CD4-positive, alpha-beta T cell (primary cell): ENCODE measurements around the gene WDR93. TPM values are rescaled to one million over a fixed set of nuclear protein-coding genes. Genes with fewer than 3 reads are reported as not detected.

Experiments
- ATAC-seq: fragments of 200-7000 bp; cut with Tn5 transposase; one replicate; pipeline ENCODE4 v1.10.0; 2022; ENCODE audit warnings: mild to moderate bottlenecking; ENCODE audit not compliant: poor library complexity
- CTCF ChIA-PET: fragments of 350-600 bp; sonication (Branson Sonifier 250); formaldehyde crosslinking; loops from one replicate; lab custom pipeline; 2021; ENCODE audit warnings: antibody characterized with exemption, inconsistent platforms; lab: Charles Lee
- POLR2A ChIA-PET: fragments of 350-600 bp; sonication (Branson Sonifier 250); formaldehyde crosslinking; loops from one replicate; lab custom pipeline; 2021; ENCODE audit warnings: antibody characterized with exemption, inconsistent platforms; lab: Charles Lee
- DNase-seq, 14 experiments: peaks; one replicate each; pipeline ENCODE4 v3.0.0-alpha.2; 2013 to 2020; ENCODE audit warnings: mixed read lengths in 2 of 14
- H3K27ac ChIP-seq, 2 donors: one replicate each; pipeline versions ENCODE4 v1.5.1 to v1.7.0; 2013; ENCODE audit warnings: low read length in 2 of 2, low read depth in 1 of 2, mild to moderate bottlenecking in 1 of 2
- H3K27me3 ChIP-seq, 2 experiments: 1 replicate in 1 of 2; 2 replicates in 1 of 2; pipeline versions ENCODE4 v1.6.1 to v1.7.0; 2013; ENCODE audit warnings: low read length in 2 of 2, control low read depth in 1 of 2, mild to moderate bottlenecking in 1 of 2, moderate library complexity in 1 of 2; ENCODE audit not compliant: insufficient read depth in 2 of 2, control insufficient read depth in 1 of 2
- H3K36me3 ChIP-seq: one replicate; pipeline ENCODE4 v1.6.1; 2013; ENCODE audit warnings: low read length, control low read depth; ENCODE audit not compliant: insufficient read depth
- H3K4me1 ChIP-seq: one replicate; pipeline ENCODE4 v1.6.1; 2013; ENCODE audit warnings: low read length, control low read depth; ENCODE audit not compliant: insufficient read depth
- H3K4me3 ChIP-seq: one replicate; pipeline ENCODE4 v1.5.1; 2013; ENCODE audit warnings: mild to moderate bottlenecking, low read length, moderate library complexity
- H3K9me3 ChIP-seq, 2 experiments: 1 replicate in 1 of 2; 2 replicates in 1 of 2; pipeline versions ENCODE4 v1.6.1 to v1.7.0; 2013; ENCODE audit warnings: low read length in 2 of 2, mild to moderate bottlenecking in 2 of 2, control low read depth in 1 of 2, moderate library complexity in 1 of 2; ENCODE audit not compliant: control insufficient read depth in 1 of 2, insufficient read depth in 1 of 2
- H3K27ac Mint-ChIP-seq: one replicate; pipeline ENCODE4 v1.8.0; 2020; ENCODE audit warnings: mixed read lengths
- H3K27me3 Mint-ChIP-seq: one replicate; pipeline ENCODE4 v1.8.0; 2021; ENCODE audit warnings: mixed read lengths
- H3K36me3 Mint-ChIP-seq: one replicate; pipeline ENCODE4 v1.8.0; 2021; ENCODE audit warnings: low read depth, mixed read lengths
- H3K4me1 Mint-ChIP-seq: one replicate; pipeline ENCODE4 v1.8.0; 2021; ENCODE audit warnings: low read depth, mixed read lengths
- H3K4me3 Mint-ChIP-seq: one replicate; pipeline ENCODE4 v1.8.0; 2020; ENCODE audit warnings: mild to moderate bottlenecking, mixed read lengths
- H3K9me3 Mint-ChIP-seq: one replicate; pipeline ENCODE4 v1.8.0; 2020; ENCODE audit warnings: mixed read lengths
- CTCF ChIP-seq: fragments of 200-600 bp; IDR thresholded peaks from one replicate; pipeline ENCODE4 v1.8.0; 2022; ENCODE audit warnings: antibody characterized with exemption, mild to moderate bottlenecking
- intact Hi-C, 2 experiments: fragments of 100-400 bp; cut with DNase I in 1 of 2; cut with micrococcal nuclease in 1 of 2; formaldehyde crosslinking; loops; one replicate each; pipeline versions ENCODE4 v1.15.1 to v1.9.0; 2023 to 2025; cut with DNase I, micrococcal nuclease
- total RNA-seq, 174 experiments: library from RNA in 2 of 174; stranded (reverse) in 2 of 174; gene quantifications; one replicate each; pipeline ENCODE4 v1.2.3 and lab custom pipeline; 2021 to 2026

Gene WDR93
- total RNA-seq, 2 experiments from 2014 or later = not detected

- no peak for TF ChIP-seq CTCF
- Mint-ChIP-seq H3K4me3 (no peak overlapping the region), H3K27me3 (no peaks in the 10 kb centered on the region), H3K36me3 (no peaks in the 10 kb centered on the region), H3K9me3 (no peaks in the 10 kb centered on the region), H3K4me1 (no peaks in the 10 kb centered on the region), H3K27ac (no peak overlapping the region)
- ATAC-seq = no peak
- intact Hi-C loops = no loop called here
- POLR2A ChIA-PET = no interaction called here
- CTCF ChIA-PET = no interaction called here
- DNase-seq = no peak
- no peaks in the 10 kb centered on the region for H3K27me3 ChIP-seq
- no peaks in the 10 kb centered on the region for H3K4me1 ChIP-seq
- no peak overlapping the region for H3K4me3 ChIP-seq
- no peak overlapping the region for H3K27ac ChIP-seq
- H3K36me3 ChIP-seq = no peaks in the 10 kb centered on the region
- H3K9me3 ChIP-seq = peaks cover 0 to 15% of the 10 kb centered on the region in 2 experiments
These were observed 44.9 kb upstream of the WDR93 start for GRCh38 chr15:89645680-89646079.

- POLR2A ChIA-PET = no interaction called here
- CTCF ChIA-PET = no interaction called here
- no peak overlapping the region for H3K4me3 Mint-ChIP-seq
- DNase-seq = no peak
- Histone ChIP-seq H3K9me3 (peaks cover 0 to 15% of the 10 kb centered on the region in 2 experiments), H3K27ac (no peak overlapping the region), H3K4me3 (no peak overlapping the region), H3K36me3 (no peaks in the 10 kb centered on the region), H3K4me1 (no peaks in the 10 kb centered on the region), H3K27me3 (no peaks in the 10 kb centered on the region)
- H3K36me3 Mint-ChIP-seq = no peaks in the 10 kb centered on the region
- no peaks in the 10 kb centered on the region for H3K4me1 Mint-ChIP-seq
- peaks cover 2% of the 10 kb centered on the region for H3K27me3 Mint-ChIP-seq
- no peaks in the 10 kb centered on the region for H3K9me3 Mint-ChIP-seq
- no peak for ATAC-seq
- no peak overlapping the region for H3K27ac Mint-ChIP-seq
- TF ChIP-seq CTCF = no peak
- intact Hi-C loops = no loop called here
These were observed 44.0 kb upstream of the WDR93 start for GRCh38 chr15:89646416-89647141.

- no peaks in the 10 kb centered on the region for H3K4me1 ChIP-seq
- Mint-ChIP-seq H3K4me1 (no peaks in the 10 kb centered on the region), H3K4me3 (no peak overlapping the region), H3K9me3 (no peaks in the 10 kb centered on the region), H3K27ac (no peak overlapping the region), H3K36me3 (no peaks in the 10 kb centered on the region), H3K27me3 (peaks cover 9% of the 10 kb centered on the region)
- CTCF ChIA-PET = no interaction called here
- H3K27ac ChIP-seq = no peak overlapping the region
- H3K9me3 ChIP-seq = peaks cover 0 to 15% of the 10 kb centered on the region in 2 experiments
- H3K36me3 ChIP-seq = no peaks in the 10 kb centered on the region
- ATAC-seq = no peak
- no peak overlapping the region for H3K4me3 ChIP-seq
- intact Hi-C loops = no loop called here
- POLR2A ChIA-PET = no interaction called here
- DNase-seq = peak; percentile 28 to 63 (median 44)
- peak; percentile 61 for TF ChIP-seq CTCF
- H3K27me3 ChIP-seq = peaks cover under 1 to 2% of the 10 kb centered on the region in 2 experiments
These were observed 43.3 kb upstream of the WDR93 start for GRCh38 chr15:89647191-89647851.
